DND-41 (cell line): ENCODE measurements around the gene LPAR2.

ENCODE experiments used
- ATAC-seq: fragments of 200-7000 bp; cut with Tn5 transposase; 3 replicates; pipeline ENCODE4 v1.9.1; 2021; ENCODE audit warnings: low read depth; ENCODE audit not compliant: insufficient read depth
- DNase-seq: peaks from one replicate; pipeline ENCODE4 v3.0.0-alpha.2; 2020
- H2AFZ ChIP-seq: 2 replicates; pipeline ENCODE4 v1.6.0; 2012; ENCODE audit warnings: low read depth, low read length
- H3K27ac ChIP-seq: 2 replicates; pipeline ENCODE4 v1.5.1; 2012; ENCODE audit warnings: low read length, inconsistent platforms
- H3K27me3 ChIP-seq: fragments of 200-600 bp; sonication (generic); 2 replicates; pipeline ENCODE4 v1.6.0; 2012; ENCODE audit warnings: low read length, mild to moderate bottlenecking, inconsistent platforms; ENCODE audit not compliant: insufficient read depth, poor library complexity
- H3K36me3 ChIP-seq: 2 replicates; pipeline ENCODE4 v1.5.1; 2012; ENCODE audit warnings: low read length, inconsistent platforms; ENCODE audit not compliant: insufficient read depth
- H3K4me1 ChIP-seq: 2 replicates; pipeline ENCODE4 v1.5.1; 2012; ENCODE audit warnings: mild to moderate bottlenecking, low read length; ENCODE audit not compliant: insufficient read depth
- H3K4me2 ChIP-seq: 2 replicates; pipeline ENCODE4 v1.6.0; 2012; ENCODE audit warnings: mild to moderate bottlenecking, moderate library complexity, low read length, inconsistent platforms; ENCODE audit not compliant: insufficient read depth
- H3K4me3 ChIP-seq, 2 experiments: fragments of 200-600 bp in 1 of 2; shearing (Covaris generic) in 1 of 2; 2 replicates each; pipeline ENCODE4 v1.5.1; 2012 to 2016; ENCODE audit warnings: inconsistent platforms in 2 of 2, low read length in 2 of 2, mild to moderate bottlenecking in 2 of 2, low read depth in 1 of 2, moderate library complexity in 1 of 2
- H3K79me2 ChIP-seq: 2 replicates; pipeline ENCODE4 v1.6.0; 2012; ENCODE audit warnings: low read length, inconsistent platforms; ENCODE audit not compliant: insufficient read depth
- H3K9ac ChIP-seq: 2 replicates; pipeline ENCODE4 v1.6.0; 2012; ENCODE audit warnings: low read depth, mild to moderate bottlenecking, inconsistent platforms, low read length, moderate library complexity
- H3K9me3 ChIP-seq: 2 replicates; pipeline ENCODE4 v1.5.1; 2012; ENCODE audit warnings: low read length, moderate library complexity, mild to moderate bottlenecking, inconsistent platforms; ENCODE audit not compliant: insufficient read depth, severe bottlenecking
- H4K20me1 ChIP-seq: 2 replicates; pipeline ENCODE4 v1.6.0; 2012; ENCODE audit warnings: low read length; ENCODE audit not compliant: insufficient read depth
- CTCF ChIP-seq: IDR thresholded peaks from 2 replicates; pipeline ENCODE4 v1.5.1; 2012; ENCODE audit warnings: borderline replicate concordance, low read length, moderate library complexity, mild to moderate bottlenecking; ENCODE audit not compliant: poor library complexity, severe bottlenecking; ENCODE audit errors: extremely low read depth
- EZH2 ChIP-seq: IDR thresholded peaks from 3 replicates; pipeline ENCODE4 v1.6.1; 2012; ENCODE audit warnings: borderline replicate concordance, low read depth, mild to moderate bottlenecking, moderate library complexity, low read length, inconsistent platforms; ENCODE audit not compliant: severe bottlenecking

Gene LPAR2

DNA sequence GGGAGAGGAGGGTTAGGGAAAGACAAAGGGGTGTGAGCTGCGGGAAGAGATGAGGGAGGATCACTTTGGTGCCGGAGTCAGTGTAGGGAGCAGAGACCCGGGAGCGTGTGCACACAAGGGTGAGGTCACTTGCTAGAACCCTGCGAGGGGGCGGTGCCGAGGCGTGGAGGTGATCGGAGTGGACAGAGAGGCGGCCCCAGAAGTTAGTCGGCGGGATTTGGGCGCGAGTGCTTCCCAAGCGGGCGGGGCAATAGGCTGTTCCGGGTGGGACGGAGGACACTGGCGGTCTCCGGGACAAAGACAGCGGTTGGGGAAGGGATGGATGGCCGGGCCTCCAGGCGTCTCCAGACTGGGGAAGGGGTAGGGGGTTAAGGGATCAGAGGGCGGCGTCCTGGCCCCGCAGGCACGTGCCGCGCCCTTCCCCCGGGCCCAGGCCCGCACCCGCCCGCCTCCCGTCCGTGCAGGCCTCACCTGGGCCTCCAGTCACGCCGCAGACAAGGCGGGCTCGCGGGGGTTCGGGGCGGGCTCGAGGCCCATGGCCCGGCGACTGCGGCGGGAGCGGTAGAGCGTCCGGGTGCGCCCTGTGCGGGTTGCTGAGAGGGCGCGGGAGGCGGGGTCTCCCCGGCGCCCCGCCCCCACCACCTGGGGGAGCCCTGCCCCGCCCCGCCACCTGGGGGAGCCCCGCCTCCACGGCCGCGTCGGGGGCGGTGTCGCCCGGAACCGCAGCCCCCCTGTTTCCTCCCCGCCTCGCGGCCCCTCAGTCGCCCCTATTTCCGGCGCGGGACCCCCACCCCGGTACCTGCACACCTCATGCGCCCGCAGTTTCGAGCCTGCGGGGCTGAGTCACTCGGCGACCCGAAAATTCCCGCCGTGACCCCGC lies at the start of gene LPAR2:
LPAR2 (minus strand) TSS at position 600 of the 880 bp plus-strand sequence. CDS start 945 bp downstream, outside the sequence.
- DNase-seq = no peak
- Histone ChIP-seq H3K9me3 (no peaks in the 10 kb centered on the region), H2AFZ (no peak within 1 kb of the TSS), H3K27ac (no peak within 1 kb of the TSS), H3K9ac (no peak within 1 kb of the TSS), H3K36me3 (peaks cover 39% of the 10 kb centered on the region), H3K79me2 (no peaks in the 10 kb centered on the region), H3K4me1 (no peaks in the 10 kb centered on the region), H4K20me1 (peaks cover 4% of the 10 kb centered on the region), H3K4me2 (no peak within 1 kb of the TSS), H3K4me3 (no peak within 1 kb of the TSS), H3K27me3 (no peaks in the 10 kb centered on the region)
- ATAC-seq = no peak
- TF ChIP-seq EZH2 = no peak
- no peak for TF ChIP-seq CTCF

DNA sequence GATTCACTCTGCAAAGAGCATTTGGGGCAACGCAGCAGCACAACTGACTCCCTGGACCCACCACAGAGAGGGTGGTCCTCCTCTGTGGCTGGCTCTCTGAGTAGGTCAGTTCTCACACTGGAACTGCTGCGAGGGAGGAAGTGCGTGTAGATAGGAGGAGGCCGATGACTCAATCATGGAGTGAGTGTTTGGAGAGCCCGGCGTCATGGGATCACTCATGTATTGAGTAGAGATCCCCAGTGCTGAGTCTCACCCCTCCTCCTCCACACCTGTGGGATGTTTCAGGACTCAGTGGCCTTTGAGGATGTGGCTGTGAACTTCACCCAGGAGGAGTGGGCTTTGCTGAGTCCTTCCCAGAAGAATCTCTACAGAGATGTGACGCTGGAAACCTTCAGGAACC lies 49.6 kb upstream of the LPAR2 start:
- Histone ChIP-seq H3K36me3 (peaks cover 98% of the 10 kb centered on the region), H3K4me2 (peak overlapping the region; percentile 6; the same call in 1 of the 2 replicates), H3K9me3 (peaks cover 22% of the 10 kb centered on the region), H3K4me1 (peaks cover 39% of the 10 kb centered on the region), H3K9ac (no peak overlapping the region), H4K20me1 (peaks cover 54% of the 10 kb centered on the region), H3K4me3 (peak overlapping the region in 1 of 2 experiments; percentile 22; a peak in 1 of 4 replicates), H2AFZ (no peak overlapping the region), H3K27me3 (no peaks in the 10 kb centered on the region), H3K27ac (peak overlapping the region; percentile 9; the same call in 1 of the 2 replicates), H3K79me2 (peaks cover 95% of the 10 kb centered on the region)
- no peak for TF ChIP-seq EZH2
- no peak for TF ChIP-seq CTCF
- ATAC-seq = no peak
- no peak for DNase-seq

DNA sequence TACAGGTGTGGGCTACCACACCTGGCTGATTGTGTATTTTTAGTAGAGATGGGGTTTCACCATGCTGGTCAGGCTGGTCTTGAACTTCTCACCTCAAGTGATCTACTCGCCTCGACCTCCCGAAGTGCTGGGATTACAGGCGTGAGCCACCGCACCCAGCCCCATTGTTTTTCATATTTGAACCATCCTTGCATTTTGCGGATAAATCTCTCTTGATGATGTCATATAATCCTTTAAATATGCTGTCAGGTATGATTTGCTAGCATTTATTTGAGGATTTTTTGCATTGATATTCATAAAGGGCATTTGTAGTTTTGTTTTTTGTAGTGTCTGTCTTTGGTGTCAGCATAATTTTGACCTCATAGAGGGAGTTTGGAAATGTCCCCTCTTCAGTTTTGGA lies 46.3 kb upstream of the LPAR2 start:
- H3K4me2 ChIP-seq = peak overlapping the region; percentile 53
- H3K9ac ChIP-seq = no peak overlapping the region
- H3K4me1 ChIP-seq = peaks cover 66% of the 10 kb centered on the region
- H3K36me3 ChIP-seq = peaks cover 98% of the 10 kb centered on the region
- no peak overlapping the region for H3K27ac ChIP-seq
- H3K27me3 ChIP-seq = no peaks in the 10 kb centered on the region
- ATAC-seq = no peak
- peaks cover 100% of the 10 kb centered on the region for H3K79me2 ChIP-seq
- TF ChIP-seq EZH2 (no peak), CTCF (no peak)
- peaks cover 63% of the 10 kb centered on the region for H4K20me1 ChIP-seq
- H3K4me3 ChIP-seq = peak overlapping the region in 1 of 2 experiments; percentile 43; a peak in 1 of 4 replicates
- peaks cover 31% of the 10 kb centered on the region for H3K9me3 ChIP-seq
- H2AFZ ChIP-seq = no peak overlapping the region
- no peak for DNase-seq
